PFSK-1 (cell line): ENCODE results near the gene KLHL24.

Experiments used
- POLR2AphosphoS5 ChIP-seq: IDR thresholded peaks from 2 replicates; pipeline ENCODE4 v1.6.1; 2012; ENCODE audit warnings: low read depth, mild to moderate bottlenecking, control low read depth, low read length, moderate library complexity
- TAF1 ChIP-seq: IDR thresholded peaks from 2 replicates; pipeline ENCODE4 v1.6.1; 2012; ENCODE audit warnings: low read length, control low read depth, borderline replicate concordance; ENCODE audit not compliant: insufficient read depth

- no peak for TF ChIP-seq POLR2AphosphoS5
- no peak for TF ChIP-seq TAF1
Observed at GRCh38 chr3:183695569-183696364, 60.3 kb downstream of the KLHL24 start.
